Activated CD8-positive, alpha-beta memory T cell treated with anti-CD3 and anti-CD28 coated beads, Interleukin-2, amount 50 U/mL, for 1 hour (primary cell): ENCODE measurements around the gene CREBZF.
"Not testable (repeated sequence)": the region's sequence is repeated elsewhere in the genome, so short reads cannot be mapped to it uniquely, and the experiment has no call there.

Source experiments
- DNase-seq: peaks from one replicate; pipeline ENCODE4 v3.0.0-alpha.2; 2020; ENCODE audit errors: extremely low read depth

Gene CREBZF

DNA sequence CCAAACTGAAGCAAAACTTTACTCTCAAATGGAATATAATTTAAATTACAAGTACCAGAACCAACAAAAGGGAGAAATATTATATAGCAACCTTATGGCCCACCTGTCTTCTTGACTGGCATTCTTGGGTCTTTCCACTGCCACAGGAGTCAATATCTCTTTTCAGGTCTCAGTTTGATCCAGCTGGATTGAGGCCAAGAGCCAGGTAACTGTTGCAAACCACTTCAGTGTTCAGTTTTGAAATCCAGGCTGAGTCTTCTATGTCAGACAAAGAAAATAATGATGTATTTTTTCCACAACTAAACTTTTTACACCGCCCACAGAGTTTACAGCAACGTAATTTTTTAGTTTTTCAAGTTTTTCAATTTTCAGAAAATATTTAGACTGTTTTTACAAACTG lies 38.4 kb downstream of the CREBZF start:
- no peak for DNase-seq

GRCh38 chr11:85620256-85620655 lies 44.7 kb downstream of the CREBZF start:
- no peak for DNase-seq

DNA sequence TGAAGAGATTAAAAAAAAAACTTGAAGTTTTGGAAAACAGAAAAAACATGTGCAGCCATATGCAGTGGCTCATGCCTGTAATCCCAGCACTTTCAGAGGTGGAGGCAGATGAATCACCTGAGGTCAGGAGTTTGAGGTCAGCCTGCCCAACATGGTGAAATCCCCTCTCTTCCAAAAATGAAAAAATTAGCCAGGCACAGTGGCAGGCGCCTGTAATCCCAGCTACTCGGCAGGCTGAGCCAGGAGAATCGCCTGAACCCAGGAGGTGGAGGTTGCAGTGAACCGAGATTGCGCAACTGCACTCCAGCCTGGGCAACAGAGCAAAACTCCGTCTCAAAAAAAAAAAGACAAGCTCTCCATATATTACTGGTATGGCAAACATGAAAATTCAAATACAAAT lies 45.4 kb downstream of the CREBZF start:
- no peak for DNase-seq

DNA sequence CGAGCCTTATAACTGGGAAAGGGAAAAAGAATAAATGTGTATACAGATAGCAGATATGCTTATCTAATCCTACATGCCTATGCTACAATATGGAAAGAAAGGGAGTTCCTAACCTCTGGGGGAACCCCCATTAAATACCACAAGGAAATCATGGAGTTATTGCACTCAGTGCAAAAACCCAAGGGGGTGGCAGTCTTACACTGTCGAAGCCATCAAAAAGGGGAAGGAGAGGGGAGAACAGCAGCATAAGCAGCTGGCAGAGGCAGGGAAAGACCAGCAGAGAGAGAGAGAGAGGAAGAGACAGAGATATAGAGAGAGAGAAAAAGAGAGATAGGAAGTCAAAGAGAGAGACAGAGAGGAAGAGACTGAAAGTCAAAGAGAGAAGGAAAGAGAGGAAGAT lies 53.3 kb downstream of the CREBZF start:
- DNase-seq: not testable (repeated sequence)
